ENCODE results near the gene SLC25A45.

SLC25A45 gene

GRCh38 chr11:65419460-65419771 is 37.0 kb upstream of the SLC25A45 start:
- no peak for TF ChIP-seq CTCF (IDR thresholded peaks at IDR 0.05; ENCODE audit: borderline replicate concordance, insufficient read depth, low read depth, low read length)
- peak overlapping the region; percentile 44 for H3K4me3 ChIP-seq (ENCODE audit: low read depth, low read length)

- peak overlapping the region; percentile 44 for H3K4me3 ChIP-seq (ENCODE audit: low read depth, low read length)
- TF ChIP-seq CTCF (IDR thresholded peaks at IDR 0.05; ENCODE audit: borderline replicate concordance, insufficient read depth, low read depth, low read length): no peak
Observed at GRCh38 chr11:65418681-65419459, 36.4 kb upstream of the SLC25A45 start.

- peak overlapping the region; percentile 44 for H3K4me3 ChIP-seq (ENCODE audit: low read depth, low read length)
- no peak for TF ChIP-seq CTCF (IDR thresholded peaks at IDR 0.05; ENCODE audit: borderline replicate concordance, insufficient read depth, low read depth, low read length)
Observed at GRCh38 chr11:65418431-65418680, 35.9 kb upstream of the SLC25A45 start.

- no peak for TF ChIP-seq CTCF (IDR thresholded peaks at IDR 0.05; ENCODE audit: borderline replicate concordance, insufficient read depth, low read depth, low read length)
- H3K4me3 ChIP-seq (ENCODE audit: low read depth, low read length): peak overlapping the region; percentile 44
Observed at GRCh38 chr11:65417702-65418430, 35.4 kb upstream of the SLC25A45 start.

GRCh38 chr11:65416841-65417701 is 34.6 kb upstream of the SLC25A45 start:
- peak overlapping the region; percentile 44 for H3K4me3 ChIP-seq (ENCODE audit: low read depth, low read length)
- TF ChIP-seq CTCF (IDR thresholded peaks at IDR 0.05; ENCODE audit: borderline replicate concordance, insufficient read depth, low read depth, low read length): no peak

- peak; percentile 98 for TF ChIP-seq CTCF (IDR thresholded peaks at IDR 0.05; ENCODE audit: borderline replicate concordance, insufficient read depth, low read depth, low read length)
- H3K4me3 ChIP-seq (ENCODE audit: low read depth, low read length): peak overlapping the region; percentile 44
Observed at GRCh38 chr11:65416341-65416824, 33.9 kb upstream of the SLC25A45 start.
